NCI-H748 (cell line): ENCODE data around the gene RBMY1A1.
"Not testable (repeated sequence)": the region's sequence is repeated elsewhere in the genome, so short reads cannot be mapped to it uniquely, and the experiment has no call there.

Experiments
- DNase-seq: peaks from one replicate; lab custom pipeline; 2025; ENCODE audit not compliant: unreplicated experiment; lab: John Stamatoyannopoulos, UW

RBMY1A1 gene

GRCh38 chrY:21534579-21534978, at the start of gene RBMY1A1:
RBMY1A1 (plus strand) TSS chrY:21534879; CDS start chrY:21536892, 2,013 bp downstream.
- not testable (repeated sequence) for DNase-seq

GRCh38 chrY:21511038-21511437, 23.6 kb upstream of the RBMY1A1 start, which contains the start of gene RBMY1B:
RBMY1B (plus strand) TSS chrY:21511338; CDS start chrY:21513351, 2,013 bp downstream.
- not testable (repeated sequence) for DNase-seq

GRCh38 chrY:21559316-21559984, 24.8 kb downstream of the RBMY1A1 start:
- not testable (repeated sequence) for DNase-seq

GRCh38 chrY:21585449-21585848, 50.8 kb downstream of the RBMY1A1 start:
- no peak for DNase-seq

- DNase-seq: not testable (repeated sequence)
Observed at GRCh38 chrY:21586454-21586853, 51.8 kb downstream of the RBMY1A1 start.

GRCh38 chrY:21592059-21592458, 57.4 kb downstream of the RBMY1A1 start:
- DNase-seq: no peak

- not testable (repeated sequence) for DNase-seq
Observed at GRCh38 chrY:21596287-21596686, 61.6 kb downstream of the RBMY1A1 start.
